LNCAP (cell line): ENCODE measurements around the gene INIP.

Source experiments
- TF ChIP-seq, protein P1 (sequence below): fragments of 450-650 bp; IDR thresholded peaks from 2 replicates; pipeline ENCODE4 v1.5.1; 2017; ENCODE audit warnings: mild to moderate bottlenecking

Gene INIP, protein sequence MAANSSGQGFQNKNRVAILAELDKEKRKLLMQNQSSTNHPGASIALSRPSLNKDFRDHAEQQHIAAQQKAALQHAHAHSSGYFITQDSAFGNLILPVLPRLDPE

DNA sequence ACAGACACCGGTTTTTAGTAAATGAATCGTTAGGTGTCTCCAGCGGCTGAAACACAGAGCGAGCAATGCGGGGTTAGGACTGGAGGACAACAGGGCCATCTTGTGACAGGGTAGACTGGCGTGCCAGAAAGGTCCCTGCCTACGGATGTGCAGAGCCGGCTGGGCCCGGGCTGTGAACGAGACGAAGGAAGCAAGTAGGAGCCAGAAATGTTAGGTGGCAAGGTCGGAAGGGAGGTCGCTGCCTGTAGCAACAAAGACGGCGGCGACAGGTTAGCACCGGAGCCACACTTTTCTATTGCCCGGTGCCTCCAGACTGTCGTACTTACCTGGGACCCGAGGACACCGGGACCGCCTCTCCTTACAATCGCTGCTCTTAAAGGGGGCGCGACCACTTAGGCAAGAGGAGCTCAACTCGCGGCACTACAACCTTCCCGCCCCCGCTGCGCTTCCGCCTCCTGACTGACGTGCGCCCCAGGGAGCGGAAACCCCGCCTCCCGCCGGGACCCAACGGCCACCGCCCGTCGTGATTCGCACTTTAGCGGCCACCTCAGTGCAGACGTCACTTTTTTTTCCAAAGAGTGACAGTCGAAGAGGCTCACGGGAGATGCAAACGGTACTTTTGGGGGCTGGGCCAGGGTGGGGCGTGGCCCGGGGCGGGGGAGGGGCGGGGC, at the start of gene INIP:
Gene INIP, minus strand, starts transcription at position 457 of the 671 bp plus-strand sequence. CDS start 1,632 bp downstream, outside the sequence.
- TF ChIP-seq, protein P1, sequence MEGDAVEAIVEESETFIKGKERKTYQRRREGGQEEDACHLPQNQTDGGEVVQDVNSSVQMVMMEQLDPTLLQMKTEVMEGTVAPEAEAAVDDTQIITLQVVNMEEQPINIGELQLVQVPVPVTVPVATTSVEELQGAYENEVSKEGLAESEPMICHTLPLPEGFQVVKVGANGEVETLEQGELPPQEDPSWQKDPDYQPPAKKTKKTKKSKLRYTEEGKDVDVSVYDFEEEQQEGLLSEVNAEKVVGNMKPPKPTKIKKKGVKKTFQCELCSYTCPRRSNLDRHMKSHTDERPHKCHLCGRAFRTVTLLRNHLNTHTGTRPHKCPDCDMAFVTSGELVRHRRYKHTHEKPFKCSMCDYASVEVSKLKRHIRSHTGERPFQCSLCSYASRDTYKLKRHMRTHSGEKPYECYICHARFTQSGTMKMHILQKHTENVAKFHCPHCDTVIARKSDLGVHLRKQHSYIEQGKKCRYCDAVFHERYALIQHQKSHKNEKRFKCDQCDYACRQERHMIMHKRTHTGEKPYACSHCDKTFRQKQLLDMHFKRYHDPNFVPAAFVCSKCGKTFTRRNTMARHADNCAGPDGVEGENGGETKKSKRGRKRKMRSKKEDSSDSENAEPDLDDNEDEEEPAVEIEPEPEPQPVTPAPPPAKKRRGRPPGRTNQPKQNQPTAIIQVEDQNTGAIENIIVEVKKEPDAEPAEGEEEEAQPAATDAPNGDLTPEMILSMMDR = peak; percentile 39; the same call in 1 of the 2 replicates

DNA sequence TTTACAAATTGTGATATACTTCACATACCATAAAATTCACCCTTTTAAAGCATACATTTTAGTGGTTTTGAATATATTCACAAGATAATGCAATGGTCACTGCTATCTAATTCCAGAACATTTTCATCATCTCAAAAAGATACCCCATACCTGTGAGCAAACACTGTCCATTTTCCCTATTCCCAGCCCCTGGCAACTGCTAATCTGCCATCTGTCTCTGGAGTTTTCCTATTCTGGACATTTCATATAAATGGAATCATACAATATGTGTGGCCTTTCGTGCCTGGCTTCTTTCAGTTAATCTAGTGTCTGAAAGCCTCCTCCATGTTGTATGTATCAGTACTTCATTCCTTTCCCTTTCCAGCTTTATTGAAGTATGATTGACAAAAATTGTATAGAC, 47.4 kb upstream of the INIP start:
- TF ChIP-seq, protein P1 = no peak

DNA sequence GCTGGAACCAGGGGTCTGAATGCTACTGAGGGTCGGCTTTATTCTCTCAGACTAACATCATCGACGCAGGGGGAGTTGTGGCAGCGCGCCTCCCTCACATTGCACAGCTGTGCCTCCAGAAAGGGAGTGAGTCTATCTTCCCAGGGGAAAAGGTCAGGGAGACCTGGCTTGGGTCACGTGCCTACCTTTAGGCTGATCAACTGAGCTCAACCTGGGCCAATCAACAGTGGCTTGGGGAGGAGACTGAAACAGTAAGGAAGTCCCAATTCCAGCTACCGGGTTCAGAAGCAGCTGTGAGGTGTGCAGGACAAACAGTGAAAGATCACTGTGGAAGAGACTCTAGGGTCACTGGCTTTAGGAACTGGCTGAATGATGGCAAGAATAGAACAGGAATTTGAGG, 46.9 kb upstream of the INIP start:
- TF ChIP-seq, protein P1 = no peak

DNA sequence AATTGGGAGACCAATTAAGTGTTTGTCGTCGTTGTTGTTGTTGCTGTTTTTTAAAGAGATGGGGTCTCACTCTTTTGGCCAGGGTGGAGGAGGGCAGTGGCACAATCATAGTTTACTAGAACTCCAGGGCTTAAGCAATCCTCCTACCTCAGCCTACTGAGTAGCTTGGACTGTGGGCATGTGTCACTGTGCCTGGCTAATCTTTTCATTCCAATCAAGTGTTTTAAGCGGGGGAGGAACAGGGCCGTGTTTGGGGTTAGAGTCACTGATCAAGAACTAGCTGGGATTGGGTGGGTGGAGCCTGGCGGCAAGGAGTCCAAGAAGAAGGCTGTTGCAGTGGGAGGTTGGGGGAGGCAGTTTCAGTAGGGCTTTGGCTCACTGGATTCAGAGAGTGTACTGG, 46.4 kb upstream of the INIP start:
- TF ChIP-seq, protein P1 = no peak

DNA sequence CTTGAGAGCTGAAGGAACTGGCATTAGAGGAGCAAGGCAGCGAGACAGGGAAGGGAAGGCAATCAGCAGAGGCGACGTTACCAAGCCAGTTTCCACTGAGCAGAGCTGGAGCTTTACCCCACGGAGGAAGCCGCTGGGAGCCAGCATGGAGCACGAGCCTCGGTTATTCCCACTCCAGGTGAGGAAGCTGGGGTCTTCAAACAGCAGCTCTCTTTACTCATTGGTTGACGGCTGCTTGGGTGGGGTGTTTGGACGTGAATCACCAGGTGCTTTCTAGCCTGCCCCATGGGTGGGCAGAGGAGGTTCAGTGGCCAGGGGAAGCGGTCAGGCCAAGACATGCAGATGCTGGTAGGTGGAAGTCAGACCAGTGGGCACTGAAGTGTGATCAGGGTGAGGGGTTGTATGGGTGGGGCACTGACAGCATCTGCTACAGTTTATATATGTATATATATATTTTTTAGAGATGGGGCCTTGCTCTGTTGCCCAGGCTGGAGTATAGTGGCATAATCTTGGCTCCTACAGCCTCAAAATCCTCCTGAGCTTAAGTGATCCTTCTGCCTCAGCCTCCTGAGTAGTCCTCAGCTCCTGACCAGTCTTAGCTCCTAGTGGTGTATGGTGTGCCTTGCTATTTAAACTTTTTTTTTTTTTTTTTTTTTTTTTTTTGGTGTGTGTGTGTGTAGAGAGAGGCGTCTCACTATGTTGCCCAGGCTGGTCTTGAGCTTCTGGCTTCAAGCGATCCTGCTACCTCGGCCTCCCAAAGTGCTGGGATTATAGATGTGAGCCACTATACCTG, 45.0 kb upstream of the INIP start:
- TF ChIP-seq, protein P1 = no peak

DNA sequence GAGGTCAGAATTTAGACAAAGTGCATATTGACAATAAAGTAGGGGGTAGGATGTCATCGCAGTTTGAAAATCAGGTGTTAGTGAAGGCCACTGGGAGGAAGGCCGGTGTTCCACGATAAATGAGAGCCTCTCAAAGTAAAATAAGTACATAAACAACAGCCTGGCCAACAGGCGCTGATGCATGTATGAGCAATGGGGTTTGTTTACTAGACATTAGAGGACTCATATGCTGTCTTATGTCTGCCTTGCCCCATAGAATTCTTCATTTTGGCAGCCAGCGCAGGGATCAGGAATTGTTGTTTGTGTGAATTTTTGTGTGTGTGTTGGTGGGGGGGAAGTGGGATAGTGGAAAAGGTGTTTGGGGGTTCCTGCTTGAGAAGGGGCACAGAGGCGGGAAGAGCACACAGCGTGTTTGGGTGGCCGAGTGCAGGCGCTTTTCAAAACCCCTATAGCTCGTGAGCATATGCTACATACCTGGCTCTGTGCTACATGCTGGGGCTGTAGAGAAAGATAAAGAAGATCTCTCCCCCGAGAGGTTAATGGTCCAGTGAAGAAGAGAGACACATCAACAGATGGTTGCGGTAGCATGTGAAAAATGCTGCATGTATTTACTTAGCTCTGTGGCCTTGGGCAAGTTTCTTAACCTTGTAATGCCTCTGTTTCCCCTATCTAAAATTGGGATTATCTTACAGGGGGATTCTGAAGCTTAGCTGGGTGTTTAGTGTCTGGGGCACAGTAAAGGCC, 44.2 kb upstream of the INIP start:
- TF ChIP-seq, protein P1 = no peak

DNA sequence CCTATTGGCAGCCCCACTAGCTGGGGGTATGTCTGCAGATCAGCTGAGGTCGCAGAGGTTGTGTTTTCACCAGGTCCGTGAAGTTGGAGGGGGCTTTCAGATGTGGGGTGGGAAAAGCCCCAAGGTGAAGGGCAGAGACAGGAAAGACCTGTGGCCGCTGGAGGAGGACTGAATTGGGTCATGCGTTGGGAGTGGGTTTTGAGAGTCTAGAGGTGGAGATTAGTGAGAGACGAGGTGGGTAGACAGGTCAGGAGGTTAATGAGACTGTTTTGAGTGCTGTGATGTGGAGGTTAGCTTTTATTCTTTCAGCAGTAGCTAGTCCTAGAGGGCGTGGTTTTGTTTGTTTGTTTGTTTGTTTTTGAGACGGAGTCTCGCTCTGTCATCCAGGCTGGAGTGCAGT, 42.9 kb upstream of the INIP start:
- TF ChIP-seq, protein P1 = no peak
